HepG2 (cell line): ENCODE data around the gene CR2. TPM values are rescaled to one million over a fixed set of nuclear protein-coding genes. Genes with fewer than 3 reads are reported as not detected.

ENCODE experiments used
- ATAC-seq: fragments of 200-7000 bp; cut with Tn5 transposase; 3 replicates; pipeline ENCODE4 v1.9.1; 2020; ENCODE audit warnings: mild to moderate bottlenecking, moderate library complexity
- BruUV-seq: library from RNA; stranded (reverse); fragments of 400-500 nt; replicated peaks from 2 replicates; lab custom pipeline; 2021; lab: Mats Ljungman, UMichigan
- CTCF ChIA-PET: fragments of 300-600 bp; formaldehyde crosslinking; extraction: SDS; loops from one replicate; lab custom pipeline; 2021; ENCODE audit warnings: low total read pairs, inconsistent platforms, low intra/inter-chr PET ratio; lab: Yijun Ruan, JAX
- POLR2A ChIA-PET: fragments of 350-600 bp; sonication (Branson Sonifier 250); formaldehyde crosslinking; loops from one replicate; lab custom pipeline; 2020; ENCODE audit warnings: antibody characterized with exemption, inconsistent platforms; lab: Yijun Ruan, JAX
- DNase-seq: peaks from one replicate; pipeline ENCODE4 v3.0.0-alpha.2; 2015; ENCODE audit warnings: low spot score
- FAIRE-seq: peaks from 3 replicates; lab custom pipeline; 2011; peaks lifted over from hg19 to GRCh38; lab: Jason Lieb, UNC
- H2AFZ ChIP-seq: one replicate; pipeline ENCODE4 v1.6.1; 2011; ENCODE audit warnings: low read length, inconsistent platforms
- H3K27ac ChIP-seq: fragments of 300-600 bp; 3 replicates; pipeline ENCODE4 v1.8.0; 2011; ENCODE audit warnings: mixed run types, mild to moderate bottlenecking, mixed read lengths, low read length, inconsistent platforms; ENCODE audit not compliant: insufficient read depth; ENCODE audit errors: extremely low read length
- H3K27me3 ChIP-seq, 2 experiments: fragments of 200-600 bp in 1 of 2; 2 replicates in 1 of 2; 3 replicates in 1 of 2; pipeline versions ENCODE4 v1.6.0 to v1.8.0; 2011; ENCODE audit warnings: low read length in 2 of 2, mild to moderate bottlenecking in 2 of 2, moderate library complexity in 2 of 2, inconsistent platforms in 1 of 2; ENCODE audit not compliant: insufficient read depth in 2 of 2, control insufficient read depth in 1 of 2
- H3K36me3 ChIP-seq, 2 experiments: fragments of 200-600 bp in 1 of 2; replicated peaks in 1 of 2; 2 replicates in 1 of 2; 3 replicates in 1 of 2; pipeline versions ENCODE4 v1.5.1 to v1.8.0; 2011; ENCODE audit warnings: low read length in 2 of 2, inconsistent platforms in 1 of 2; ENCODE audit not compliant: insufficient read depth in 2 of 2, control insufficient read depth in 1 of 2
- H3K4me1 ChIP-seq: 2 replicates; pipeline ENCODE4 v1.5.1; 2012; ENCODE audit warnings: low read length, inconsistent platforms; ENCODE audit not compliant: insufficient read depth
- H3K4me2 ChIP-seq: 2 replicates; pipeline ENCODE4 v1.6.0; 2011; ENCODE audit warnings: low read depth, low read length, inconsistent platforms
- H3K4me3 ChIP-seq, 3 experiments: fragments of 200-600 bp in 1 of 3; sonication (generic), shearing (Covaris generic) in 1 of 3; replicated peaks in 1 of 3; 2 replicates each; pipeline ENCODE4 v1.5.1; 2011 to 2016; ENCODE audit warnings: low read length in 3 of 3, inconsistent platforms in 2 of 3, low read depth in 2 of 3, mild to moderate bottlenecking in 2 of 3, control low read depth in 1 of 3, mixed read lengths in 1 of 3; ENCODE audit not compliant: insufficient read depth in 1 of 3
- H3K79me2 ChIP-seq: one replicate; pipeline ENCODE4 v1.6.1; 2011; ENCODE audit warnings: low read length, inconsistent platforms; ENCODE audit not compliant: insufficient read depth
- H3K9ac ChIP-seq: 2 replicates; pipeline ENCODE4 v1.6.0; 2011; ENCODE audit warnings: mild to moderate bottlenecking, low read depth, low read length, inconsistent platforms; ENCODE audit not compliant: insufficient read depth
- H3K9me3 ChIP-seq: 2 replicates; pipeline ENCODE4 v1.5.1; 2012; ENCODE audit warnings: mild to moderate bottlenecking, low read length
- H4K20me1 ChIP-seq: 2 replicates; pipeline ENCODE4 v1.6.0; 2011; ENCODE audit warnings: inconsistent platforms, mild to moderate bottlenecking, low read length, moderate library complexity; ENCODE audit not compliant: insufficient read depth
- HNF1B ChIP-seq: sonication (generic); formaldehyde crosslinking; IDR thresholded peaks from 2 replicates; pipeline ENCODE4 v1.5.1; 2020; ENCODE audit warnings: mild to moderate bottlenecking, moderate library complexity, missing genetic modification reagents
- MAFK ChIP-seq, 2 experiments: IDR thresholded peaks in 1 of 2; conservative IDR thresholded peaks in 1 of 2; 2 replicates each; pipeline ENCODE4 v1.6.1; 2011; ENCODE audit warnings: improper control_type of control experiment in 2 of 2, low read length in 2 of 2
- MTA1 ChIP-seq: sonication (generic); formaldehyde crosslinking; IDR thresholded peaks from 2 replicates; pipeline ENCODE4 v1.4.0; 2020; ENCODE audit warnings: missing genetic modification reagents, mild to moderate bottlenecking, borderline replicate concordance
- NFAT5 ChIP-seq: sonication (generic); formaldehyde crosslinking; IDR thresholded peaks from 2 replicates; pipeline ENCODE4 v1.4.0; 2020; ENCODE audit warnings: missing genetic modification reagents
- PLRG1 ChIP-seq: fragments of 450-650 bp; conservative IDR thresholded peaks from 2 replicates; pipeline ENCODE4 v1.6.1; 2016
- RFX1 ChIP-seq: fragments of 450-650 bp; IDR thresholded peaks from 2 replicates; pipeline ENCODE4 v1.6.1; 2017
- ZNF333 ChIP-seq: sonication (generic); formaldehyde crosslinking; IDR thresholded peaks from 2 replicates; pipeline ENCODE4 v1.4.0; 2020; ENCODE audit warnings: mild to moderate bottlenecking, missing genetic modification reagents, borderline replicate concordance
- ZNF891 ChIP-seq: sonication (generic); formaldehyde crosslinking; IDR thresholded peaks from 2 replicates; pipeline ENCODE4 v1.5.0; 2020; ENCODE audit warnings: mild to moderate bottlenecking, missing genetic modification reagents
- WGBS: methylation state at CpG from one replicate; pipeline ENCODE4 v1.1.6; 2017; ENCODE audit warnings: low lambda C conversion rate; 5-methylcytosine and 5-hydroxymethylcytosine counted together
- in situ Hi-C: cut with HindIII; loops from 2 replicates; pipeline ENCODE4 v1.10.0; 2017; ENCODE audit warnings: low pct_unique_long_range_greater_than_20kb; ENCODE audit not compliant: extremely low pct_ligation_motif_present
- intact Hi-C: fragments of 100-400 bp; cut with micrococcal nuclease; formaldehyde crosslinking; loops from one replicate; pipeline ENCODE4 v1.10.0; 2022; ENCODE audit not compliant: unreplicated experiment
- polyA plus RNA-seq, 8 experiments: library from polyadenylated mRNA; depleted of rRNA in 3 of 8; stranded (reverse) in 7 of 8; unstranded in 1 of 8; fragments of >200 nt; fragmentation: Illumina TruSeq in 4 of 8; extraction: Trizol in 4 of 8; gene quantifications; 2 replicates each; pipeline versions ENCODE4 v1.2.1 to v1.2.3, GENCODE V29; 2011 to 2016; ENCODE audit warnings: low read depth in 4 of 8, missing spikeins in 1 of 8, mixed read lengths in 1 of 8; ENCODE audit not compliant: insufficient read depth in 1 of 8
- total RNA-seq, 5 experiments: library from RNA; depleted of rRNA; stranded (reverse); fragments of >200 nt; fragmentation: Illumina TruSeq; extraction: Trizol; gene quantifications; 2 replicates each; pipeline ENCODE4 v1.2.3, GENCODE V29; 2016; ENCODE audit warnings: low read depth in 1 of 5

CR2 gene
- total and polyA plus RNA-seq, 2 of the 13 experiments (the other 11 are each of a cell fraction or from before 2014, with no cell fraction given) = not detected

GRCh38 chr1:207518608-207519236 is 64.6 kb downstream of the CR2 start:
- H3K4me1 ChIP-seq = no peaks in the 10 kb centered on the region

More at GRCh38 chr1:207518608-207519236, 64.6 kb downstream of the CR2 start:
- Histone ChIP-seq H3K9ac (no peak overlapping the region), H2AFZ (no peak overlapping the region), H3K36me3 (no peaks in the 10 kb centered on the region), H3K79me2 (no peaks in the 10 kb centered on the region), H4K20me1 (no peaks in the 10 kb centered on the region), H3K4me2 (no peak overlapping the region), H3K27me3 (no peaks in the 10 kb centered on the region; a peak in 1 of 5 replicates), H3K27ac (no peak overlapping the region), H3K9me3 (no peaks in the 10 kb centered on the region), H3K4me3 (no peak overlapping the region)
- ChIA-PET CTCF (no interaction called here), POLR2A (no interaction called here)
- no peak for TF ChIP-seq ZNF891
- TF ChIP-seq HNF1B = no peak
- TF ChIP-seq NFAT5 (CRISPR knock-in tag) = no peak
- peak; percentile 22 to 63; a peak in 3 of 4 replicates for TF ChIP-seq MAFK (conservative IDR thresholded peaks at IDR 0.05 in 1 of 2, IDR thresholded peaks at IDR 0.05 in 1 of 2; ENCODE audit: low read length in 2 of 2)
- TF ChIP-seq MTA1 = no peak
- TF ChIP-seq RFX1 = no peak
- no peak for TF ChIP-seq ZNF333 (CRISPR knock-in tag)
- no peak for TF ChIP-seq PLRG1
- FAIRE-seq = no peak
- DNase-seq = no peak
- ATAC-seq = no peak
- in situ Hi-C loops = no loop called here
- intact Hi-C loops = no loop called here
- no TSS peak for BruUV-seq
- WGBS = 8% methylated on average over 4 of the region's 4 CpGs
